GM23248 (cell line): ENCODE measurements around the gene KIF6.

ENCODE experiments used
- EZH2 ChIP-seq: fragments of 200-600 bp; sonication (generic); IDR thresholded peaks from 2 replicates; pipeline ENCODE4 v1.6.1; 2018; ENCODE audit warnings: antibody characterized with exemption, mild to moderate bottlenecking; ENCODE audit not compliant: insufficient read depth, poor library complexity, severe bottlenecking
- EZH2phosphoT487 ChIP-seq: fragments of 200-600 bp; sonication (generic); IDR thresholded peaks from 2 replicates; pipeline ENCODE4 v1.6.1; 2018; ENCODE audit warnings: antibody characterized with exemption, moderate library complexity, mild to moderate bottlenecking, low read depth; ENCODE audit not compliant: insufficient read depth

- TF ChIP-seq EZH2 (no peak), EZH2phosphoT487 (no peak)
Observed at GRCh38 chr6:39425346-39426072, 299.7 kb downstream of the KIF6 start.
